HG03378 (cell line): ENCODE data around the gene BCKDK.
"Not testable (repeated sequence)": the region's sequence is repeated elsewhere in the genome, so short reads cannot be mapped to it uniquely, and the experiment has no call there.

ENCODE experiments used
- ATAC-seq: cut with Tn5 transposase; IDR thresholded peaks from one replicate; pipeline ENCODE4 v1.9.1; 2021; ENCODE audit warnings: mild to moderate bottlenecking, moderate library complexity; ENCODE audit not compliant: unreplicated experiment

The BCKDK gene

GRCh38 chr16:31120129-31120528 lies 11.9 kb downstream of the BCKDK start:
- no peak for ATAC-seq

- ATAC-seq = no peak
Observed at GRCh38 chr16:31125844-31126243, 17.7 kb downstream of the BCKDK start.

DNA sequence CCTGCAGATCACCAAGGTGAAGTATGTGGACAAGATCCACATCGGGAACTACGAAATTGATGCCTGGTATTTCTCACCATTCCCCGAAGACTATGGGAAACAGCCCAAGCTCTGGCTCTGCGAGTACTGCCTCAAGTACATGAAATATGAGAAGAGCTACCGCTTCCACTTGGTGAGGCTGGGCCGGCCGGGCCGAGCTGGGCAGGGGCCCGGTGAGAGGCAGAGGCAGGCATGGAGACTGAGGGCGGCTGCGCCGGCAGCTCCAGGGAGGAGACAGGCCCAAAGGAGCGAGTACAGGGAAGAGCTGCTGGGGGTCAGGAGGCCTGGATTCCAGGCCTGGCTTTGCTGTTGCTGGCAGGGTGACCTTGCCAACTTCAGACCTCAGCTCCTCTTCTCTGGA lies 19.0 kb downstream of the BCKDK start:
- ATAC-seq = no peak

- ATAC-seq = no peak
Observed at GRCh38 chr16:31128711-31129567, 20.8 kb downstream of the BCKDK start.

DNA sequence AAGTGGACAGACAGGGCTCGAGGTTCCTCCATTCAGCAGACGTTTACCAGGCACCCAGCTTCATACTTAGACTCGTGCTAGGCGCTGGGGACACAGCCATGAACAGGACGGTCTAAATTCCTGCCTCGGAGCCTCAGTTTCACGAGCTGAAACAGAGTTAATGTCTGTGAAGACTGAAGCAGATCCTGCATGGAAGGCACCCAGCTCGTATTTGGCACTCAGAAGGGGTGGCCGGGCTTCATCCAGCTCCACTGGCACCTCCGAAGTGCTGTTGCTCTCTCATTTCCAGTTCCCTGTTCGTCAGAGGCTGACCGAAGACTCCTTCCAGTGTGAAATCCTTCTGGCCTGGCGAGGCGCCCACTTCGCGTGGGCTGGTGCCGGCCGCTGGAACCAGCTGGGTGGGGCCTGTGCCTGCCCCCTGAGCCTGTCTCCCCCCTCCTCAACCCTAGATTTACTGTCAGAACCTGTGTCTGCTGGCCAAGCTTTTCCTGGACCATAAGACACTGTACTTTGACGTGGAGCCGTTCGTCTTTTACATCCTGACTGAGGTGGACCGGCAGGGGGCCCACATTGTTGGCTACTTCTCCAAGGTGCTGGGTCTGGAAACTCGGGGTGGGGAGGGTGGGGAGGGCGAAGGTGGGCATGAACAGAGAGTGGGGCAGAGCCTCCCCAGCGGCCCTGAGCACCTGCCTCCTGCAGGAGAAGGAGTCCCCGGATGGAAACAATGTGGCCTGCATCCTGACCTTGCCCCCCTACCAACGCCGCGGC lies 21.6 kb downstream of the BCKDK start:
- ATAC-seq = no peak

- no peak for ATAC-seq
Observed at GRCh38 chr16:31130336-31130891, 22.2 kb downstream of the BCKDK start.

DNA sequence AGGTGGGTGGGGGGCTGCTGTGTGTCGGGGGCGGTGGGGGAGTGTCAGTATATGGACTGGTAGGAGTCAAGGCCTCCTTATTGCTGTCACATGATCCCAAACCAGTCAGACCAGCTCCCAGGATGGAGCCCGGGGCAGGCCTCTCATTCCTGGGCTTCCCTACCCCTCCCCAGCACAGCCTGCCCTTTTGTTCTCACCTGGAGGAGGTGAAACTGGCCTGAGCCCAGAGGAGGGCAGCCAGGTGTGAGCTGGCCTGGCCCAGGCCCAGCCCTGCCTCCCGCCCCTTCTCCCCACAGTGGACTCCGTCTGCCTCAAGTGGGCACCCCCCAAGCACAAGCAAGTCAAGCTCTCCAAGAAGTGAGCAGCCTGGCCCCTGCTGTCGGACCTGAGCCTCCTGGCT lies 22.7 kb downstream of the BCKDK start:
- no peak for ATAC-seq

GRCh38 chr16:31131416-31131815 lies 23.2 kb downstream of the BCKDK start:
- no peak for ATAC-seq

GRCh38 chr16:31131841-31132271 lies 23.7 kb downstream of the BCKDK start:
- ATAC-seq = no peak

- ATAC-seq = no peak
Observed at GRCh38 chr16:31132303-31132979, 24.3 kb downstream of the BCKDK start.

DNA sequence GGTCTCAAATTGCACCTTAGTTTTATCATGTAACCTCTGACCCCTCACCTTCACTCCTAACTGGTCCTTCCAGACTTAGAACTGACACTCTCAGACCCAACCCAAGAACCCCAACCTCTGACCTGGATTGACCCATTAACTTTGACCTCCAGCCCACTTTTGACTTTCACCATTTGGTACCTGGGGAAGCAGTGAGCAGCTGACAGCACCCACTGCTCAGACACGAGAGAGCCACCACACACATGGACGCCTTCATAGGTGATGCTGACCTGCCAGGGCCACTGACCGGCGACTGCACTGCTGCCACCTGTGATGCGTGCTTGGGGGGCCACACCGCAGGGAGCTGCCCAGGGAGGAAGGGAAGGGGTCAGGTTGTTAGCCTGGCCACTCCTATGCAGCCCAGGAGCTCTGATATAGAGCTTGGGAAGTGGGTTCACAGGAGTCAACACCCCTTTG lies 24.9 kb downstream of the BCKDK start:
- ATAC-seq = no peak

GRCh38 chr16:31134091-31134571 lies 25.9 kb downstream of the BCKDK start:
- no peak for ATAC-seq

DNA sequence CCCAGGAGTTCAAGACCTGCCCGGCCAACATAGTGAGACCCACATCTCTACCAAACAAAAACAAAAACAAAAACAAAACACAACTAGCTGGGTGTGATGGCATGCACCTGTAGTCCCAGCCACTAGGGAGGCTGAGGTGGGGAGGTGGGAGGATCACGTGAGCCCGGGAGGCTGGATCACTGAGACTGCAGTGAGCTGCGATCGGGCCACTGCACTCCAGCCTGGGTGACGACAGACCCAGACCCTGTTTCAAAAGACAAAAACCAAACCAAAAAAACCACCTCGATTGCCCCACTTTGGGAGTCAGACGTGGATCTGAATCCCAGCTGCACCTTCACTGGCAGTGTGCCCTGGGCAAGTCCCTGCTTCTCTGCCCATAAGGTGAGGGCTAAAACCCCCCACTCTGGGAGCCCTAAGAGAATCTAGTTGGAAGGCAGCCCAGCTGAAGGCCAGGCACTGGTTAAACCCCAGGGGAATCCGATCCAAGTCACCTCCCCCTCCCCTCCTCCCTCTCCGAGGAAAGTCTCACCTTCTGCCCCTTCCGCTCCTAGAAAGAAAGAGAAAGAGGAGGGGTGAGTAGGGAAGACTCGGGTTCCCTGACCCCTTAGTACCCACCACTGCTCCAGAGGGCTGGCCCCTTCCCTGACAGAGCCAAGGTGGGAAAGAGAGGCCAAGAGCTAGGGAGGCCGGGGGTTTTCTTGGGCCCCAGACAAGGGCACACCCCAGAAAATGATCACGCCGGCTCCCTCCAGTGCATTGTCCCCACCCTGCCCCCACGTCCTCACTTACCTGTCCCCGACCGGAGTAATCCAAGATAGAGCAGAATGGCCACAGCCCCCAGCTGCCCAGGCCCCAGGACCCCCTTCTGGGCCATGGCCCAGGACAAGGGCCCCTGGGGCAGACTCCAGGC lies 26.7 kb downstream of the BCKDK start:
- no peak for ATAC-seq

DNA sequence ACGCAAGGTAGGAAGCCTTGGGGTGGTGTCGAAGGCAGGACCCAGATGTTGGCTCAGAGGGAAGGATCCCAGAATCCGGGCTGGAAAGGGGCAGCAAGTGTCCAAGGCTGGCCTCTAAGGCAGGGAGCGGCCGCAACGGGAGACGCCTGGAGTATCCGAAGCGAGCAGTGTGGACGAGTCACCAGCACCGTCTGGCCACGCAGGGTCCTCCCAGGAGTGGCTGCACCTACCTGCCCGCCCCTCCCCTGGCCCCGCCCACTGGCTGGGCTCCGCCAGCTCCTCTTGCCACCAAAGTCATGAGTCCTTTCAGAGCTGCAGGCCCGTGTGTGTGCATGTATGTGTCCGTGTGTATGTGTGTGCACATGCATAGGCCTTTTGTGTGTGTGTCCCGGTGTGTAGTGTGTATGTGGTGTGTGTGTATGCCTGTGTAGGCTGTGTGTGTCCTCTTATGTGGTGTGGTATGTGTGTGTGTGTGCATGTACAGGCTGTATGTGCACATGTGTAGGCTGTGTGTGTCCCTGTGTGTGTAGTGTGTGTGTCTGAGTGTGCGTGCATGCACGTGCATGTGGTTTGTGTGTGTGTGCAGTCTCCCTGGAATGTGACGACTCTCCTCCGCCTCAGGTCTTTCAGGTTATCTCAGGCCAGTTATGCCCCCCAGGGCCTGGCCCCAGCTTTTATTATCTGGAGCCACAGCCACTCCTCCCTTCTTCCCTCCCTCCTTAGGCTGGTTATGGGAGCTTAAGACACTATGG lies 27.5 kb downstream of the BCKDK start, which contains the start of gene PRSS8:
Gene PRSS8, minus strand, starts transcription at position 193 of the 752 bp plus-strand sequence. CDS start 229 bp downstream, outside the sequence.
- ATAC-seq = no peak

DNA sequence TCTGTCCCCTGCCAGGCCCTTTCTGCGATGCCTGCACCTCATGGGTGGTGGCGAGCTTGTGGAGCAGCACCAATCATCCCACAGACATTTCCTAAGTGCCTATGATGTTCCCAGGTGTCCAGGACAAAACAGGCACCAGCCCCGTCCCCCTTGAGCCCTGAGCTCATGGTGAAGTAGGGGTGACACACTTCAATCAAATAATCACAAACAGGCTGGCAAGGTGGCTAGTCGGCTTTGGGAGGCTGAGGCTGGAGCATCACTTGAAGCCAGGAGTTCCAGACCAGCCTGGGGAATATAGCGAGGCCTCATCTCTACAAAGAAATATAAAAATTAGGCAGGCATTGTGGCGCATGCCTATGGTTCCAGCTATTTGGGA lies 28.1 kb downstream of the BCKDK start:
- ATAC-seq = no peak

DNA sequence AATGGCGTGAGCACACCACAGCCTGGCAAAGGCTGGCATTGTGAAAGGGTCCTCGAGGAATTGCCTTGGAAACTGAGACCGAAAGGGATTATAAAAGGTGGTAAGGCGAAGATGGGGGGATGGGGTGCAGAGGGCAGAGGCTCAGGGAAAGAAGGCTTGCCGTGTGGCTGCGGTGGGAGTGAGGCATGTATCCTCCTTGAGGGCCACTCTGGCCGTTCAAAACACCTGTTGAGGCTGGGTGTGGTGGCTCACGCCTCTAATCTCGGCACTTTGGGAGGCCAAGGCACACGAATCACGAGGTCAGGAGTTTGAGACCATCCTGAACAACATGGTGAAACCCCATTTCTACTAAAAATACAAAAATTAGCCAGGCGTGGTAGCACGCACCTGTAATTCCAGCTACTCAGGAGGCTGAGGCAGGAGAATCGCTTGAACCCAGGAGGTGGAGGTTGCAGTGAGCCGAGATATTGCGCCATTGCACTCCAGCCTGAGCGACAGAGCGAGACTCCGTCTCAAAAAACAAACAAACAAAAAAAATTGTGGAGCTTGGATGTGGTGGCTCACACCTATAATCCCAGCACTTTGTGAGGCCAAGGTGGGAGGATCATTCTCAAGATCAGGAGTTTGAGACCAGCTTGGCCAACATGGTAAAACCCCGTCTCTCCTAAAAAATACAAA lies 28.8 kb downstream of the BCKDK start:
- ATAC-seq = not testable (repeated sequence)

DNA sequence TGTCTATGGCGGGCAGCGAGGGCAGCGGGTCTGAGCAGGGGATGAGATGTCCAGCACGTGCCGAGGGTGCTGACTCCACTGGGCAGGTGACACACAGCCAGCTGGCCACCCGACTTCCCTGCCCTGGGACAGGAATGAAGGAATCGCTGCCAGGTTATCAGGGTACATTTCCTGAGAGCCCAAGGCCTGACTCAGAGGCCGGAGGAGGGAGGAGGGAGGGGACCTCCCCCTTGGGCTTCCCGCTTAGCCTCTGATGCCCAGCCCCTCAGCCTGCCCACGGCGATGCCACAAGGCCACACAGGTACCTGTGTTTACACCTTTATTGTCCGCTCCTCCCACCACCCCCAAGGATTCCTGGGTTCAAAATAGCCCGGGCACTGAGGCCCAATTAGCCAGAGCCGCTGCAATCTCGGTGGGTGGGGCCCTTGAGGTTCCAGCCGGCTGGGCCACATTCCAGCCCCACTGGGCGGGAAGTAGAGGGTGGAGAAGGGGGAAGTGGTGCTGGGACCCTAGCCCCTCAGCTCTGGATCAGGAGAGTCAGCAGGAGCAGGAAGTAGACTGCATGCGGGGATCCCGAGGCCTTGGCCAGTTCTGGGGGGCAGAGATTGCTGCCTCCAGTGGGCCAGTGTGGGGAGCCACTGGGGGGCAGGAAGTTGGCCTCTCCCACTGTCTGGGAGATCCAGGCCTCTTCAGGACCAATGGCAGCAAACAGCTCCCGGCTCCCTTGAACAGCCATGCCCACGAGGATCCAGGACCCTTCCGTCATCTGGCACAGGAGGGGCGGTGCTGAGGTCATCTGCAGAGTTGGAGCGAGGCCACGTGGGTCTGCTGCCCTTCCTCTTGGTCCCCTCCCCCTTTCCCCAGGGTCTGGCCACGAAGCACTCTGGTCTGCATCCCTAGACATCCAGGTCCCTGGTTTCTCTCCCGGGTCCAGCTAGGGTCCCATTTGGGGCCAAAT lies 30.7 kb downstream of the BCKDK start:
- no peak for ATAC-seq
